OCI-M1 (cell line): ENCODE results near the gene TLK2.
"Not testable (repeated sequence)": the region's sequence is repeated elsewhere in the genome, so short reads cannot be mapped to it uniquely, and the experiment has no call there.

Experiments used
- DNase-seq: peaks from one replicate; lab custom pipeline; 2025; lab: John Stamatoyannopoulos, UW

The TLK2 gene

DNA sequence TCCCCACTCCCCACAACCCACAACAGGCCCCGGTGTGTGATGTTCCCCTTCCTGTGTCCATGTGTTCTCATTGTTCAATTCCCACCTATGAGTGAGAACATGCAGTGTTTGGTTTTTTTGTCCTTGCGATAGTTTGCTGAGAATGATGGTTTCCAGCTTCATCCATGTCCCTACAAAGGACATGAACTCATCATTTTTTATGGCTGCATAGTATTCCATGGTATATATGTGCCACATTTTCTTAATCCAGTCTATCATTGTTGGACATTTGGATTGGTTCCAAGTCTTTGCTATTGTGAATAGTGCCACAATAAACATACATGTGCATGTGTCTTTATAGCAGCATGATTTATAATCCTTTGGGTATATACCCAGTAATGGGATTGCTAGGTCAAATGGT is 82.3 kb downstream of the TLK2 start:
- DNase-seq, result not testable (repeated sequence)

DNA sequence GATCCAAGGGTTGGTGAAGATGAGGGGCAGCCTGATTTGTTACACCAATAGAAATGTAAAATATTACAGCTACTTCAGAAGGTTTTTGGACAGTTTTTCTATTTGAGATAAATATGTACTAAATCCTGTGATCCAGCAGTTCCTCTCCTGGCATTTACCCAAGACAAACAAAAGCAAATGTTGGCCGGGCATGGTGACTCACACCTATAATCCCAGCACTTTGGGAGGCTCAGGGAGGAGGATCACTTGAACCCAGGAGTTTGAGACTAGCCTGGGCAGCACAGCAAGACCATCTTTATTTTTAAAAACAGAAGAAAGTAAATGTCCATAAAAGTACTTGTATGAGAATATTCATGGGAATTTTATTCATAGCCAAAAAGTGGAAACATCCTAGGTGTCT is 84.0 kb downstream of the TLK2 start:
- DNase-seq, result no peak

DNA sequence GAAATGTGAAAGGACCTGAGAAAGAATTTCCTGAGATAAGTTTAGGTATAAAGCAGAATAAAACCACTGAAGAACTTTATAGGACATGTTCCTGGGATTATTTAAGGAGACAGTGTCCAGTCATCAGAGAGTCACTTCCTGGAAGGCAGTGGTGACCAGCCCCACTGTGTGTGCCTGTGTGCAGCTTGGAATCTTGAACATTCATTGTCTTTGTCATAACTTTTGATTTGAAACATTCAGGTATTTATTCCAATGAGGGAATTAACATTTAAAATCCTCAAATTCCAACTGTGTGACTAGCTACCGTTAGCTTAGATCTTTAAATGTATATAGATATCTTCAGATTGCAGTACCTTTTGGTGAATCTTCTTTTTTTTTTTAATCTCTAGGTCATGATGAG is 87.2 kb downstream of the TLK2 start:
- no peak for DNase-seq

DNA sequence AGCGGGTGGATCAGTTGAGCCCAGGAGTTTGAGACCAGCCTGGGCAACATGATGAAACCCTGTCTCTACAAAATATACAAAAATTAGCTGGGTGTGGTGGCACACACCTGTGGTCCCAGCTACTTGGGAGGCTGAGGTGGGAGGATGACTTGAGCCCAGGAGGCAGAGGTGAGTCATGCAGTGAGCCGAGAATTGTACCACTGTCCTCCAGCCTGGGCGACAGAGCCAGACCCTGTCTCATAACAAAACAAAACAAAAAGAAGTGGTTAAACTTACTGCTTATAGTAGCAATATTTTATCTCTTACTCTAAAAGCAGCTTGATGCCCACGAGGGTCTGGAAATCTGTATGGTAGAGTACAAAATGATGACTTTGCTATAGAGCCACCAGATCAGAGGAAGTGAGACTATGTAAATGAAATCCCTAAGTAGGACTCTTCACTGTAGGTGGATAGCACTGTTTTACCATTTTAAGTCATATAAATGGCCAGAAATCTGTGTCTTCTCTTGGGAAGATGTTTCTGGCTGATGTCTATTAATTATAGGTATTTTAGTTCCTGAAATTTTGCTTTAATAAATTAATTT is 88.5 kb downstream of the TLK2 start:
- DNase-seq, result no peak

DNA sequence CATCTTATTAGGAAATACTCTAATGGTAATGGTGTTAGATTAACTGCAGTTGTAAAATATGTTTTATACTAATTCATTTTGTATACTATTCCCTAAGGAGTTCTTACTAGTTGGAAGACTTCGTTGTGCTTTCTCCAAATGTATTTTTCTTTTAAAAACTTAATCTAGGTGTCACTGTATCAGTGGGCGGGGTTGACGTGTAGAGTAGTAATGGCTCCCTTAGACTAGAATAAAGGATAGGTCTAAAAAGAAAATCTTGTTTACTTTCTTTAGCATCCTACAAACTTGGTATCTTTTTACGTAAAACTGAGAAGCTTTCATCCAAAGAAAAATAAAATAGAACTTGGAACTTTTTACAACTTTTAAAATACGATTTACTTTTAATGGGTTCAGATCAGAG is 93.9 kb downstream of the TLK2 start:
- DNase-seq, result no peak

DNA sequence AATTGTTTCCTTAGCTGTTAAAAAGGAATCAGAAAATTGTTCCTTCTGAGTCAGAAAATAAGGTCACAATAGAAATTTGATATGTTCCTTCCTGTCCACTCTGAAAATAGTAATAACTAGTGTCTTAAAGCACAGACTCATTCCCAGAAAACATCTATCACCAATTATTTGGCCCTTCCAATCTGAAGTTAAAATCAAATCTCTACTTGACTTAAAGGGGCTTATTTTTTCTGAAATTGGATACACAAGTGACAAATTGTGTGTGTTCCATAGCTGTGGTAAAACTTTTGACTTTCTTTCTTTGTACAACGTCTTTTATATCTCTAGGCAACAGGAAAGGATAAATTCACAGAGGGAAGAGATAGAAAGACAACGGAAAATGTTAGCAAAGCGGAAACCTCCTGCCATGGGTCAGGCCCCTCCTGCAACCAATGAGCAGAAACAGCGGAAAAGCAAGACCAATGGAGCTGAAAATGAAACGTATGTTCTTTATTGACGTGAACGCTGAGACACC is 94.3 kb downstream of the TLK2 start:
- DNase-seq, result no peak

DNA sequence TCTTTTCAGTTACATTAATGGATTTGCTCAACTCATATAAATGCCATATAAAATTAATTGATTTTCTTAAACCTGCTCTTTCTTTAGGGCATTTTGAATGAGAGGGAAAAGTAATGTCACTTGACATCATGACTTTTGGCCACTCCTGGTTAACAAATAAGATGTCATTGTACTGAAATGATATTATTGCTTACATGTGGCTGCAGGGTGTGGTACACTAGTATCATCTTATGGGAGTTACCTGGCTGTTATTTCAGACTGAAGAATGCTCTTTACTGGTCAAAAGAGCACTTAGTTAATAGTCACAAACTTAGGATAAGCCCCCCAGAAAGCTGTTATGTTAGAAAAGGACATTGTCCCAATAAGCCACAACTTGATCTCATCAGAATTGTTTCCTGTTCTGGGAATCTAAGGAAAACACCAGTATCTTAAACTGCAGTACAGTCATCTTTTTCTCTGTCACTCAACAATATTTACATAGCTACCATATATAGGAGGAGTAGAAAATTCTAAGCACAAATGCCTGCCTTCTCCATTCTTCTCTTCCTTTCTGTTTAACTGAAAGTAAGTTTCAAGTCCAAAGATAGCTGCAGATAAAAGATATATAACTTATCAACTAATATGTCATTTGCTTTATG is 95.0 kb downstream of the TLK2 start:
- DNase-seq, result no peak

DNA sequence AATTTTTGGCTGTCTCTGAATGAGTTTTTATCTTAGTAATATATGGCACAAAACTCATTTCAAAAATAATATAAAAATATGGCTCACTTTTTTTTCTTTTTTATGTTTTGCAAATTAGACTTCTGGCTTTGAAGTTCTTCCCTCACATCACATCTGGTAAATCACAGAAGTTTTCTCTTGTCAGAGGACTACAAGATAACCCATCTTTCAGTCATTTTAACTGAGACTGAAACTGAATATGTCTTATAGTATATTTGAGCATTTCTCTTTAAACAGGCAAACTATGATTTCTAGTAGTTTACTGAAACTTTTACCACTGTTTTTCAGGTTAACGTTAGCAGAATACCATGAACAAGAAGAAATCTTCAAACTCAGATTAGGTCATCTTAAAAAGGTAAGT is 97.8 kb downstream of the TLK2 start:
- DNase-seq, result no peak

DNA sequence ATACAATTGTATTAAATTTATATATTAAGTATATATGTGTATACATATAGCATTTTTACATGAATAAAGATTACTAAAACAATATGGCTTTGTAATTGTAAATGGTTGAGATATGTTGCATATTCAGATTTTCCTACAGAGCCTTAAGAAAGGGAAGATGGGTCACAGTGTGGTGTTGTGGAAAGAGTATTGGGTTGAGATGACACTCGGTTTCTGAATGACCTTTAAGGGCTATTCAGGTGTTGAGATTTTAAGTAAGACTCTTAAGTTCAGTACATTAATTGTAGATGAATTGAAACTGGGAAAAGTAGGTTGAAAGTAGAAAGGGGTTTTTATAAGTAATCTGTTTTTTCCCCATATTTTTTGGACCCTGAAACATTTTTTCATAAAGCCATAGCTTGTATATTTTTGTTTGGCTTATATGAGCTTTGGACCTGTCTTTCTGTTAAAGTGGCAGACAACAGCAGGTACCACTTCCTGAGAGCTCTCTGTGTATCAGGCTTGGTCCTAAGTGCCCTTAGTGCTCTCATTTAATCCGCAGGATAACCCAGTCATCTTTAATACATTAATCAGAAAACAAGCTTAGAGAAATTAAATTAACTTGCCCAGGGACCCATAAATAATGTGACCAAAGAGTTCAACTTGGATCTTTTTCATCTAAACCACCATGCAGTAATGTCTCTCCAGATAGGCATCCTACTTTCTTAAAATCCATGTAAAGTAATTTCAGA is 100.3 kb downstream of the TLK2 start:
- no peak for DNase-seq

DNA sequence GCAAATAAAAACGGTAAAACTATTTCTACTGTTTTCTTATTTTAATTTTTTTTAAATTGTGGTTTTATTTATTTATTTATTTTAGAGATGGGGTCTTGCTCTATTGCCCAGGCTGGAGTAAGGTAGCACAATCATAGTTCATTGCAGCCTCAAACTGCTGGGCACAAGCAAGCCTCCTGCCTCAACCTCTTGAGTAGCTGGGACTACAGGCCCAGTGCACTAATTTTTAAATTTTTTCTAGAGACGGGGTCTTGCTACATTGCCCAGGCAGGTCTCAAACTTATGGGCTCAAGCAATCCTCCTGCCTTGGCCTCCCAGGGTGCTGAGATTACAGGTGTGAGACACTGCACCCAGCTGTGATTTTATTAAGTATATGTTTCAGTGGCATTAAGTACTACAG is 102.3 kb downstream of the TLK2 start:
- DNase-seq, result no peak

DNA sequence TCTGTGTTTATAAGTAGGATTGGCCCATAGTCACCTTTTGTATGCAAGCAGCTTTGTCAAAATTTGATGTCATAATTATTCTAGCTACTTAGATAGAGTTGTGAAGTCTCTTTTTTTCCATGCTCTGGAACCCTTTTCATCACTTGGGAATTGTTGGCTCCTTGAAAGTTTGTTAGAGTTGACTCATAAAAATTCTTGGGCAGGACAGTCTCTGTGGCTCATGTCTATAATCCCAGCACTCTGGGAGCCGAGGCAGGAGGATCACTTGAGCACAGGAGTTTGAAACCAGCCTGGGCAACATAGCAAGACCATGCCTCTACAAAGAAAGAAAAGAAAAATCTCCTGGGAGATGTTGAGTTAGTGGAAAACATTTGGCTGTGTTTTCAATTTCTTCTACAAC is 103.1 kb downstream of the TLK2 start:
- no peak for DNase-seq

DNA sequence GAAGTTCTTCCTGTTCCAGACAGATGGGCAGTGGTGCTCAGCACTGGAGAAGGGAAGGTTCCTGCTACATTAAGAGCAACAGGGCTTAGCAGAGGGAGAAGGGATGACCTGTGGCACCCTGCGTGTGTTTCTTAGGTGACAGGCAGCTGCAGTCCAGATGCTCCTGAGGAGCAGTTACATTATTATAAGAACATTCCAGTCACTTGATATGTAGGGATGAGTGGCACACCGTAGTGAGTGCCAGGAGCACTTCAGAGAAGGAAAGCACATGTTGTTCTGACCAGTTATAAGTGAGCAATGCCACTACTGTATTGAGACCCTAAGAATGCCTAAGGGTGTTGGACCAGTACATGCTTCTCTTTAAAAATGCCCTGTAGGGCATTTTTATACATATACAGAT is 108.9 kb downstream of the TLK2 start:
- DNase-seq, result no peak

DNA sequence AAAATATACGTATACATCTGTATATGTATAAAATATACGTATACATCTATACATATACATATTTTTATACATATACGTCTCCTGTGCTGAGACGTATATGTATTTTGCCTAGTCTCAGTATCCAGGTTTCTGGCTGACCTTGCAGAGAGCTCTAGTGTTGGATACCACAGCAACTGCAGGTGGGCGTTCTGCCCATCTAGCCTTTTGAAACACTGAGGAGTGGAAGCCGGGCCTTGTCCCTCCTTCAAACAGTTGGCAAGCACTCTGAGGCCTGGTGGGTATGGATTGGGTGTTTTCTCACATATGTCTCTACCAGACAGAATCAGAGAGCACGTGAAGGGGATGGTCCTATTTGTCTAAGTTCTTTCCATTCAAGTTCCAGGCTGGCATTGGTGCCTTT is 109.5 kb downstream of the TLK2 start:
- no peak for DNase-seq

DNA sequence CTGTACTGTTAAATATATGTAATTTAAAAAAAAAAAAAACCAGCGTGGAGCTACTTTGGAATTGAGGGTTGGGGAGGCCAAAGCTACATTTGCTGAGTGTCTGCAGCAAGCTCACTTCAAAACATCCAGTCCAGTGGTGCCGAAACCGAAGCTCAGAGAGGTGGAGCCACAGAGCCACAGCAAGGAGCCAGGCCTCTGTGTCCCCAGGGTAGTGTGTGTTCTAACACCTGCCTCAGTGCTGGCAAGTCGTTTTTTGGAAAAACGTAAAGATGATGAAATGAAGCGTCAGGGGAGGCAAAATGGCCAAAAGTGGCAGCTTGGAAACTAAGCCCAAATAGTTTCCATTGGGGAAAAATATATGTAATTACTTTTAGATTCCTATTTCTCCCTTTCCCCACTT is 112.7 kb downstream of the TLK2 start:
- no peak for DNase-seq

DNA sequence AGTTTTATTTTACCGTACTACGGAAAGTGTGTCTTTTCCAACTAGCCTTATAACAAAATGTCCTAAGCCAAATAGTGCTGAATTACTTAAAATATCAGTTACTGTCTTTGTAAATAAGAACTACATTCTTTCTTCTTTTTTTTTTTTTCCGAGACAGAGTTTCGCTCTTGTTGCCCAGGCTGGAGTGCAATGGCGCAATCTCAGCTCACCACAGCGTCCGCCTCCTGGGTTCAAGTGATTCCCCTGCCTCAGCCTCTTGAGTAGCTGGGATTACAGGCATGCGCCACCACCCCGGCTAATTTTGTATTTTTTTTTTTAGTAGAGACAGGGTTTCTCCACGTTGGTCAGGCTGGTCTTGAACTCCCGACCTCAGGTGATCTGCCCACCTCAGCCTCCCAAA is 113.2 kb downstream of the TLK2 start:
- DNase-seq, result not testable (repeated sequence)

DNA sequence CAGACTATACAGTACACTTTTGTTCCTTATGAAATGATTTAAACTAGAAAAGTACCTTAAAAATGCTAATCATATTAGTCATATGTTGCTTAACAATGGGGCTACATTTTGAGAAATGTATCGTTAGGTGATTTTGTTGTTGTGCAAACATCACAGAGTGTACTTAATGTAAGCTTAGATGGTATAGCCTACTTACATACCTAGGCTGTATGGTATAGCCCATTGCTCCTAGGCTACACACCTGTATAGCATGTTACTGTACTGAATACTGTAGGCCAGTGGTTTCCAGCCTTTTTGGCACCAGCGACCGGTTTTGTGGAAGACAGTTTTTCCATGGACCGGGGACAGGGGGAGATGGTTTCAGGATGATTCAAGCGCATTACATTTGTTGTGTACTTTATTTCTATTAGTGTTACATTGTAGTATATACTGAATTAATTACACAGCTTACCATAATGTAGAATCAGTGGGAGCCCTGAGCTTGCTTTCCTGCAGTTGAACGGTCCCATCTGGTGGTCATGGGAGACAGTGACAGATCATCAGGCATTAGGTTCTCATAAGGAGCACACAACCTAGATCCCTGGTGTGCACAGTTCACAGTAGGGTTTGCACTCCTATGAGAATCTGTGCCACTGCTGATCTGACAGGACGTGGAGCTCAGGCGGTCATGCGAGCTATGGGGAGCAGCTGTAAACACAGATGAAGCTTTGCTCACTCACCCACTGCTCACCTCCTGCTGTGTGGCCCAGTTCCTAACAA is 113.9 kb downstream of the TLK2 start:
- no peak for DNase-seq

DNA sequence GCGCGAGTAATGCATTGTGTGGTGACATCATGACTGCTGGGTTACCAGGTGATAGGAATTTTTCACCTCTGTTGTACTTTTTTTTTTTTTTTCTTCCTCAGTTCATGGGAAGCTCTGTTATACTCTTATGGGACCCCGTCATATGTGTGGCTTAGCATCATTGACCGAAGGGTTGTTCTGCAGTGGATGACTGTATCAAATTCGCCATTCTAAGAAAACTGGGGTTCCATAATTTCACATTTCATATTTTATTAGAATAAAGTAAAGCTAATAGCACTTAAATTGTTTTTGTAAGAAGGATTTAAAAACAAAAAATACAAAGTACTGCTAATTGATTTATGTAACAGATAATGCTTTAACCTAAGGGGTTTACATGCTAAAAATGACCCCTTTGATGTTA is 116.9 kb downstream of the TLK2 start:
- no peak for DNase-seq

DNA sequence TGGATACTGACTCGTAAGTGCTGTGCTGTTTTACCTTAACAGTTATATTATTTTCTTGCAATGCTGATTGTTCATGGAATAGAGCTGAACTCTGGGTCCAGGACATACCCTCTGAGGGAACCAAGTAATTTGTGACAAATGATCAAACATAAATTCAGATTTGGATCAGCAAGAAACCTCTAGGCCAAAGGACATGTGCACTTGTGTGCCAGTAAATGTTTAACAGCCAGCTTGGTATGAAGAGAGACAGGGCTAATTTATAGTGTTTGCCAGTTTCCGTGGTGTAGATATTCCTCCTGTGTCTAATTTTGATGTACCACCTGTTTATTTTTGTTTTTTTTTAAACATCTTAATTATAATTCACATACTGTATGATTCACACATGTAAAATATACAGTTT is 118.0 kb downstream of the TLK2 start:
- DNase-seq, result no peak

DNA sequence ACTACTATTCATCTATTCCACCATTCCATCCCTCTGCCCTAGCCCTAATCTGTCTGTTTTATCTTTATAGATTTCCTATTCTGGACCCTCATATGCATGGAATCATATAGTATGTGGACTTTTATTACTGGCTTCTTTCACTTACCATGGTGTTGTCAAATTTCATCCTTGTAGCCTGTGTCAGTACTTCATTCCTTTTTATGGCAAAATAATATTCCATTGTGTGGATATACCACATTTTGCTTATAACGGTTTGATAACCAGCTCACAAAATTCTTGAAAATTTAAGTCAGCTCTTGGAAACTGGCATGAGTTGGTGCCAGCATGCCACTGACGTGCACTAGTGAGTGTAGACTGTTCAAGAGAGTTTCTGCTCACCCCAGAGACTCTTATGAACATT is 118.5 kb downstream of the TLK2 start:
- DNase-seq, result no peak

DNA sequence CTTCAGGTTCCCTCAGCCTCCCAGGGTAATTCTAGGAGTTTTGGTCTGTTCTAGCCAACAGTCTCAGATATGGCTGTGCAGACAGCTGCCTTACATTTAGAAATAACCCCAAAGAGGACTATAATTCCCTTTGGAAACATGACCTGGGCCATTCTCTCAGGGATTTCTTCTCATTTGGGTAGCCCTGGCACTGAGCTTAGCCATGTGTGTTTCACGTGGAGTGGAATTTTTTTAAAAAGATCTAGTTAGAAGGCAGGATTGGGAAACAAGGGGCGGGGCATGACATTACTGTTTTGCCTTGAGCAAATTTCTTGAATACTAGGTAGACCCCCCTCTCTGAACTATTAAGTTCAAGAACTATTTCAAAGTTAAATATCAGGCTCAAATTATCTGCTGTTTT is 119.3 kb downstream of the TLK2 start:
- DNase-seq, result no peak

DNA sequence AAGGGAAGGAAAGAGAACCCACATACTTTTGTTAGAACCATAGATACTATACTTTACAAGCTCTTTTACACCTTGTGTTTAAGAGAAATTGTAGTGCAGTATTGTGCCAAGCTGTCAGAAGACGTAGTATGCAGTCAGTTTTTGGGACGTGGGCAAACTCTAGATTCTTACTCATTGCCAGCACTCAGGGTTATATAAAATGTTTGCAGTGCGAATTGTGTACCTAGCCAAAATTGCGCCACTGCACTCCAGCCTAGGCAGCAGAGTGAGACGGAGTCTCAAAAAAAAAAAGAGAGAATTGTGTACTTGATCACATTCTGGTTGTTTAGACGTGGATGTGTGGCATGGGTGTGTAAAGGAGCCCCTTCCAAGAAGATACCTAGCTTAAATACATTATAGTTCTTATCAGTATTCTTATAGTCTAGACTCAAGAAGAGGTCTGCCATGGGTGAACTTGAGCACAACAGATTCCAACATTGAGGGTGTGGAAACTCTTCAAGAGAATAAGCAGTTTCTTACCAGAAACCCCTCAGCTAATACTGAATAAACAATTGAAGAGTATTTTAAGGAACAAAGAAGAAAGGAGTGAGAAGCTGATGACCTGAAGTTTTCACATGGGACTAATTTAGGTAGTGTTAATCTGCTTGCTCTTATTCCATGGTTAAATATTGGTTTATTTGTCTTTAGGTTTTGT is 121.5 kb downstream of the TLK2 start:
- DNase-seq, result no peak

DNA sequence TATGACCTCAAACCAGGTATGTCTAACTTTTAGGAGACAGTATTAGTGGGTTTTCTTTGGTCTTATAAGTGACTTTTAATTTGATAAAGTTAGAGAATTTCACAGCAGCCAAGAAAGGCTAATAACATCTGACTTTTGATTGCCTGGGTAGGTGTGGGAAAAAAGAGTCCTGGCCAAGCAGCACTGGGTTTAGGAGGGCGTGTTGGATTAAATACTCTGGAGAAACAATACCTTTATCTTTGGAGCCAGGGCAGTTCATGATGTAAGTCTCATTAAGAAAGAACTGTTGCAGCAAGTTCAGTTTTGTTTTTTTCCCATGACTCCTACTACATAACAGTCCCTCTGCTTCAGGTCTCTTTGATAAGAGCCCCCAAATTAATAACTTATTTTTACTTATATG is 122.2 kb downstream of the TLK2 start:
- no peak for DNase-seq
